ENCODE measurements around the gene SPEM2.

DNA sequence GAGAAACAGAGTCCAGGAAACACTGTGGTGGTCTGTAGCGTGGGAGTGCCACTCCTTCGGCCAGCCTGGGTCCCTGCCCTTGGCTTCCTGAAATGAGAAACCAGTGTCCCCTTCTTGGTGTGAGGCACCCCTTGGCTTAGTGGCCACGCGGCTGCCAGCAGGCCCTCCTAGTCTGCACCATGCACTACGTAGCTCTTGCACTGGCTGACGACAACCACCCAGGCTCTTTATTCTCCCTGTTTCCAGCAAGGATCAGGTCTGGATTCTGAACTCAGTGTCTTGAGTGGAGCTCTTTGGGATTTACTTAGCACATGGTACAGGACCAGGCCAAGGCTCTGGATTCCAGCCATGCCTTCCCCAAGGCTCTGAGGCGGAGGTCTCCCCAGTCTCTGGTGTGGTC, 2.1 kb downstream of the SPEM2 start:
- TF ChIP-seq CEBPB (IDR thresholded peaks at IDR 0.05; ENCODE audit: low read depth) (no peak), ZNF274 (IDR thresholded peaks at IDR 0.05; ENCODE audit: low read depth, low read length) (no peak), ZBTB33 (IDR thresholded peaks at IDR 0.05; ENCODE audit: extremely low read depth, insufficient replicate concordance, low read length) (no peak), CTCF (IDR thresholded peaks at IDR 0.05 in 2 of 3, conservative IDR thresholded peaks at IDR 0.05 in 1 of 3; ENCODE audit: borderline replicate concordance in 1 of 3, insufficient read depth in 1 of 3, low read depth in 2 of 3, low read length in 2 of 3) (no peak), JUND (IDR thresholded peaks at IDR 0.05) (no peak), POLR2A (IDR thresholded peaks at IDR 0.05; ENCODE audit: borderline replicate concordance, extremely low read depth, insufficient read depth, insufficient read length) (no peak), MAX (IDR thresholded peaks at IDR 0.05) (no peak), RAD21 (IDR thresholded peaks at IDR 0.05; ENCODE audit: low read depth) (no peak), POLR2AphosphoS5 (IDR thresholded peaks at IDR 0.05; ENCODE audit: low read depth, low read length) (no peak), SP1 (IDR thresholded peaks at IDR 0.05; ENCODE audit: low read depth) (no peak), ELF1 (IDR thresholded peaks at IDR 0.05; ENCODE audit: borderline replicate concordance, low read depth) (no peak)

Measured in HCT116 (cell line).